Trophoblast cell (in vitro differentiated cells and primary cell): ENCODE results near the gene MACROD2.
A peak's percentile ranks its signal among the peaks of the same experiment; 100 is the strongest.

ENCODE experiments used
- DNase-seq, 2 donors: peaks; one replicate each; pipeline ENCODE4 v3.0.0-alpha.2; 2016
- H2AFZ ChIP-seq: 2 replicates; pipeline ENCODE4 v1.6.1; 2013; ENCODE audit warnings: low read length, moderate library complexity, mild to moderate bottlenecking; ENCODE audit not compliant: insufficient read depth, poor library complexity
- H2AK5ac ChIP-seq: 2 replicates; pipeline ENCODE4 v1.6.1; 2013; ENCODE audit warnings: mild to moderate bottlenecking, low read length
- H2BK120ac ChIP-seq: 2 replicates; pipeline ENCODE4 v1.6.1; 2013; ENCODE audit warnings: low read length, mild to moderate bottlenecking, moderate library complexity; ENCODE audit not compliant: insufficient read depth, poor library complexity
- H2BK12ac ChIP-seq: 2 replicates; pipeline ENCODE4 v1.6.1; 2013; ENCODE audit warnings: mild to moderate bottlenecking, low read length, moderate library complexity
- H2BK5ac ChIP-seq: 2 replicates; pipeline ENCODE4 v1.6.1; 2013; ENCODE audit warnings: low read length, low read depth, moderate library complexity, mild to moderate bottlenecking; ENCODE audit not compliant: poor library complexity
- H3K14ac ChIP-seq: 2 replicates; pipeline ENCODE4 v1.6.1; 2013; ENCODE audit warnings: mild to moderate bottlenecking, low read length
- H3K18ac ChIP-seq: 2 replicates; pipeline ENCODE4 v1.6.1; 2013; ENCODE audit warnings: mild to moderate bottlenecking, low read length
- H3K23ac ChIP-seq: 2 replicates; pipeline ENCODE4 v1.6.1; 2013; ENCODE audit warnings: low read length
- H3K27ac ChIP-seq: 2 replicates; pipeline ENCODE4 v1.5.1; 2013; ENCODE audit warnings: low read depth, mild to moderate bottlenecking, inconsistent platforms, low read length, moderate library complexity
- H3K27me3 ChIP-seq: 2 replicates; pipeline ENCODE4 v1.6.1; 2013; ENCODE audit warnings: inconsistent platforms, mild to moderate bottlenecking, low read length, moderate library complexity; ENCODE audit not compliant: insufficient read depth
- H3K36me3 ChIP-seq, 2 experiments: 1 replicate in 1 of 2; 2 replicates in 1 of 2; pipeline ENCODE4 v1.6.1; 2013; ENCODE audit warnings: low read length in 2 of 2, mild to moderate bottlenecking in 2 of 2, moderate library complexity in 1 of 2; ENCODE audit not compliant: insufficient read depth in 2 of 2, control insufficient read depth in 1 of 2
- H3K4ac ChIP-seq: 2 replicates; pipeline ENCODE4 v1.6.1; 2013; ENCODE audit warnings: low read depth, mild to moderate bottlenecking, low read length, moderate library complexity
- H3K4me1 ChIP-seq, 2 experiments: 1 replicate in 1 of 2; 2 replicates in 1 of 2; pipeline ENCODE4 v1.6.1; 2013; ENCODE audit warnings: low read length in 2 of 2, mild to moderate bottlenecking in 2 of 2, moderate library complexity in 1 of 2; ENCODE audit not compliant: insufficient read depth in 2 of 2, control insufficient read depth in 1 of 2
- H3K4me2 ChIP-seq: 2 replicates; pipeline ENCODE4 v1.6.1; 2013; ENCODE audit warnings: inconsistent platforms, mild to moderate bottlenecking, low read length, moderate library complexity
- H3K4me3 ChIP-seq: 2 replicates; pipeline ENCODE4 v1.5.1; 2013; ENCODE audit warnings: mild to moderate bottlenecking, low read depth, low read length, inconsistent platforms
- H3K79me1 ChIP-seq: one replicate; pipeline ENCODE4 v1.6.1; 2013; ENCODE audit warnings: low read length
- H3K79me2 ChIP-seq: 2 replicates; pipeline ENCODE4 v1.6.1; 2013; ENCODE audit warnings: low read length, mild to moderate bottlenecking; ENCODE audit not compliant: control insufficient read depth, insufficient read depth, poor library complexity
- H3K9ac ChIP-seq: 2 replicates; pipeline ENCODE4 v1.6.1; 2013; ENCODE audit warnings: mild to moderate bottlenecking, low read length
- H3K9me3 ChIP-seq: 2 replicates; pipeline ENCODE4 v1.6.1; 2013; ENCODE audit warnings: low read depth, mild to moderate bottlenecking, control low read depth, inconsistent platforms, low read length; ENCODE audit not compliant: insufficient read depth
- H4K12ac ChIP-seq: 2 replicates; pipeline ENCODE4 v1.6.1; 2013; ENCODE audit warnings: low read depth, mild to moderate bottlenecking, low read length, moderate library complexity
- H4K8ac ChIP-seq: 2 replicates; pipeline ENCODE4 v1.6.1; 2013; ENCODE audit warnings: low read depth, mild to moderate bottlenecking, low read length, moderate library complexity
- H4K91ac ChIP-seq: one replicate; pipeline ENCODE4 v1.6.1; 2013; ENCODE audit warnings: low read depth, mild to moderate bottlenecking, low read length, moderate library complexity
- WGBS: extraction: QIAGEN DNeasy Blood & Tissue Kit; methylation state at CpG from one replicate; pipeline ENCODE4 v1.1.7; 2013; ENCODE audit warnings: missing lambda C conversion rate; ENCODE audit not compliant: insufficient read length, insufficient coverage; ENCODE audit errors: extremely low coverage; 5-methylcytosine and 5-hydroxymethylcytosine counted together

Gene MACROD2

GRCh38 chr20:14203657-14204056, 208.3 kb downstream of the MACROD2 start:
- peaks cover 8% of the 10 kb centered on the region for H3K9me3 ChIP-seq
- H3K23ac ChIP-seq = no peak overlapping the region
- no peaks in the 10 kb centered on the region for H3K4me1 ChIP-seq
- no peak overlapping the region for H2AK5ac ChIP-seq
- peak overlapping the region; percentile 34 for H3K4me3 ChIP-seq
- no peaks in the 10 kb centered on the region for H3K36me3 ChIP-seq
- H3K14ac ChIP-seq = no peak overlapping the region
- no peak overlapping the region for H4K91ac ChIP-seq
- no peak overlapping the region for H3K9ac ChIP-seq
- H3K4ac ChIP-seq = no peak overlapping the region
- H2BK120ac ChIP-seq = no peak overlapping the region
- DNase-seq = no peak
- H3K27ac ChIP-seq = no peak overlapping the region
- H3K27me3 ChIP-seq = no peaks in the 10 kb centered on the region
- H4K12ac ChIP-seq = no peak overlapping the region
- no peaks in the 10 kb centered on the region for H3K79me2 ChIP-seq
- no peak overlapping the region for H2BK5ac ChIP-seq
- no peaks in the 10 kb centered on the region for H3K79me1 ChIP-seq
- no peak overlapping the region for H3K18ac ChIP-seq
- no CpG with 5 or more reads among the region's 2 CpGs for WGBS
- no peak overlapping the region for H3K4me2 ChIP-seq
- no peak overlapping the region for H2BK12ac ChIP-seq
- no peak overlapping the region for H4K8ac ChIP-seq
- H2AFZ ChIP-seq = no peak overlapping the region

- H3K9me3 ChIP-seq = peaks cover 8% of the 10 kb centered on the region
- no peak overlapping the region for H4K12ac ChIP-seq
- no peak overlapping the region for H3K9ac ChIP-seq
- H3K23ac ChIP-seq = no peak overlapping the region
- no peak overlapping the region for H2AFZ ChIP-seq
- no peaks in the 10 kb centered on the region for H3K79me2 ChIP-seq
- WGBS = no CpG with 5 or more reads among the region's 4 CpGs
- no peaks in the 10 kb centered on the region for H3K79me1 ChIP-seq
- DNase-seq = peak; percentile 84 to 94
- H3K27me3 ChIP-seq = no peaks in the 10 kb centered on the region
- H3K18ac ChIP-seq = no peak overlapping the region
- no peak overlapping the region for H3K4me3 ChIP-seq
- no peak overlapping the region for H2BK120ac ChIP-seq
- H2BK12ac ChIP-seq = no peak overlapping the region
- H3K4me2 ChIP-seq = no peak overlapping the region
- H2AK5ac ChIP-seq = no peak overlapping the region
- H4K8ac ChIP-seq = no peak overlapping the region
- H3K4me1 ChIP-seq = no peaks in the 10 kb centered on the region
- H3K36me3 ChIP-seq = no peaks in the 10 kb centered on the region
- H3K4ac ChIP-seq = no peak overlapping the region
- H3K27ac ChIP-seq = no peak overlapping the region
- no peak overlapping the region for H3K14ac ChIP-seq
- H2BK5ac ChIP-seq = no peak overlapping the region
- H4K91ac ChIP-seq = no peak overlapping the region
Measured at GRCh38 chr20:14207591-14207990, 212.3 kb downstream of the MACROD2 start.

- Histone ChIP-seq H3K4me2 (no peak overlapping the region), H2BK12ac (no peak overlapping the region), H3K79me1 (no peaks in the 10 kb centered on the region), H3K27me3 (no peaks in the 10 kb centered on the region), H2BK5ac (no peak overlapping the region), H3K4ac (no peak overlapping the region), H2AK5ac (no peak overlapping the region), H3K9me3 (peaks cover 3% of the 10 kb centered on the region), H3K36me3 (no peaks in the 10 kb centered on the region), H4K91ac (no peak overlapping the region), H3K79me2 (no peaks in the 10 kb centered on the region), H4K8ac (no peak overlapping the region), H2BK120ac (no peak overlapping the region), H3K4me3 (no peak overlapping the region), H3K18ac (no peak overlapping the region), H3K14ac (no peak overlapping the region), H3K27ac (no peak overlapping the region), H3K4me1 (no peaks in the 10 kb centered on the region), H3K23ac (no peak overlapping the region), H3K9ac (no peak overlapping the region), H2AFZ (no peak overlapping the region), H4K12ac (no peak overlapping the region)
- no peak for DNase-seq
- no CpG with 5 or more reads among the region's 1 CpG for WGBS
Measured at GRCh38 chr20:14208956-14209355, 213.6 kb downstream of the MACROD2 start.

- no peak for DNase-seq
- Histone ChIP-seq H3K36me3 (no peaks in the 10 kb centered on the region), H3K79me1 (no peaks in the 10 kb centered on the region), H3K18ac (no peak overlapping the region), H2AK5ac (no peak overlapping the region), H2BK5ac (no peak overlapping the region), H2BK120ac (no peak overlapping the region), H2BK12ac (no peak overlapping the region), H3K4me1 (no peaks in the 10 kb centered on the region), H3K9me3 (no peaks in the 10 kb centered on the region), H4K91ac (no peak overlapping the region), H3K27ac (no peak overlapping the region), H3K4ac (no peak overlapping the region), H3K27me3 (no peaks in the 10 kb centered on the region), H4K8ac (no peak overlapping the region), H3K79me2 (no peaks in the 10 kb centered on the region), H3K14ac (no peak overlapping the region), H3K4me3 (no peak overlapping the region), H3K4me2 (no peak overlapping the region), H2AFZ (no peak overlapping the region), H4K12ac (no peak overlapping the region), H3K9ac (no peak overlapping the region), H3K23ac (no peak overlapping the region)
- no CpG with 5 or more reads among the region's 1 CpG for WGBS
Measured at GRCh38 chr20:14210146-14210545, 214.8 kb downstream of the MACROD2 start.
